SU-DHL-6 (cell line): ENCODE measurements around the gene CCK.
"Not testable (repeated sequence)": the region's sequence is repeated elsewhere in the genome, so short reads cannot be mapped to it uniquely, and the experiment has no call there.

Experiments used
- H2AFZ ChIP-seq: fragments of 200-600 bp; sonication (generic); 2 replicates; pipeline ENCODE4 v1.6.1; 2014; ENCODE audit warnings: low read depth, mild to moderate bottlenecking, moderate library complexity, mixed read lengths, antibody characterized with exemption, low read length; ENCODE audit not compliant: severe bottlenecking
- H3F3A ChIP-seq: fragments of 200-600 bp; shearing (Covaris generic); 2 replicates; pipeline ENCODE4 v1.6.0; 2016; ENCODE audit warnings: antibody characterized with exemption, mild to moderate bottlenecking; ENCODE audit not compliant: insufficient read depth
- H3K27ac ChIP-seq: fragments of 200-600 bp; sonication (generic); 2 replicates; pipeline ENCODE4 v1.5.1; 2016; ENCODE audit warnings: low read depth, mild to moderate bottlenecking, low read length, moderate library complexity, mixed read lengths
- H3K27me3 ChIP-seq: fragments of 200-600 bp; sonication (generic), shearing (Covaris generic); 2 replicates; pipeline ENCODE4 v1.6.0; 2014; ENCODE audit warnings: mild to moderate bottlenecking, low read length
- H3K36me3 ChIP-seq: fragments of 200-600 bp; sonication (generic); 2 replicates; pipeline ENCODE4 v1.6.1; 2014; ENCODE audit warnings: mild to moderate bottlenecking, low read length, mixed read lengths
- H3K4me2 ChIP-seq: fragments of 300-600, 200-600 bp; shearing (Covaris generic), sonication (generic); 2 replicates; pipeline ENCODE4 v1.6.0; 2014; ENCODE audit warnings: low read length, low read depth, mild to moderate bottlenecking; ENCODE audit not compliant: poor library complexity, severe bottlenecking
- H3K4me3 ChIP-seq: fragments of 200-600 bp; sonication (generic); 2 replicates; pipeline ENCODE4 v1.5.1; 2014; ENCODE audit warnings: antibody characterized with exemption, low read length, mild to moderate bottlenecking, mixed read lengths; ENCODE audit not compliant: insufficient read depth, poor library complexity, severe bottlenecking
- H3K79me2 ChIP-seq: fragments of 200-600 bp; sonication (generic); 2 replicates; pipeline ENCODE4 v1.6.1; 2014; ENCODE audit warnings: mild to moderate bottlenecking, low read length, moderate library complexity; ENCODE audit not compliant: insufficient read depth
- H3K9ac ChIP-seq: fragments of 200-600 bp; sonication (generic); 2 replicates; pipeline ENCODE4 v1.7.0; 2014; ENCODE audit warnings: mild to moderate bottlenecking, low read length
- H3K9me2 ChIP-seq: fragments of 200-600 bp; sonication (generic); replicated peaks from 2 replicates; pipeline ENCODE4 v1.6.1; 2014; ENCODE audit warnings: low read length; ENCODE audit not compliant: insufficient read depth
- H3K9me3 ChIP-seq: fragments of 200-600 bp; sonication (generic); 2 replicates; pipeline ENCODE4 v1.6.1; 2014; ENCODE audit warnings: low read length, mixed read lengths; ENCODE audit not compliant: insufficient read depth
- H4K20me1 ChIP-seq: fragments of 200-600 bp; sonication (generic); 2 replicates; pipeline ENCODE4 v1.6.1; 2014; ENCODE audit warnings: low read depth, mild to moderate bottlenecking, antibody characterized with exemption, low read length, moderate library complexity, mixed read lengths
- EZH2phosphoT487 ChIP-seq: fragments of 200-600 bp; sonication (generic), shearing (Covaris generic); conservative IDR thresholded peaks from 2 replicates; pipeline ENCODE4 v1.6.1; 2018; ENCODE audit warnings: mild to moderate bottlenecking, antibody characterized with exemption, low read length, moderate library complexity, mixed read lengths
- TF ChIP-seq, protein P1 (sequence below): fragments of 200-600 bp; sonication (generic); IDR thresholded peaks from one replicate; pipeline ENCODE4 v1.5.1; 2017; ENCODE audit warnings: antibody characterized with exemption, mild to moderate bottlenecking, low read length, moderate library complexity; ENCODE audit not compliant: insufficient read depth, poor library complexity, severe bottlenecking

CCK gene

DNA sequence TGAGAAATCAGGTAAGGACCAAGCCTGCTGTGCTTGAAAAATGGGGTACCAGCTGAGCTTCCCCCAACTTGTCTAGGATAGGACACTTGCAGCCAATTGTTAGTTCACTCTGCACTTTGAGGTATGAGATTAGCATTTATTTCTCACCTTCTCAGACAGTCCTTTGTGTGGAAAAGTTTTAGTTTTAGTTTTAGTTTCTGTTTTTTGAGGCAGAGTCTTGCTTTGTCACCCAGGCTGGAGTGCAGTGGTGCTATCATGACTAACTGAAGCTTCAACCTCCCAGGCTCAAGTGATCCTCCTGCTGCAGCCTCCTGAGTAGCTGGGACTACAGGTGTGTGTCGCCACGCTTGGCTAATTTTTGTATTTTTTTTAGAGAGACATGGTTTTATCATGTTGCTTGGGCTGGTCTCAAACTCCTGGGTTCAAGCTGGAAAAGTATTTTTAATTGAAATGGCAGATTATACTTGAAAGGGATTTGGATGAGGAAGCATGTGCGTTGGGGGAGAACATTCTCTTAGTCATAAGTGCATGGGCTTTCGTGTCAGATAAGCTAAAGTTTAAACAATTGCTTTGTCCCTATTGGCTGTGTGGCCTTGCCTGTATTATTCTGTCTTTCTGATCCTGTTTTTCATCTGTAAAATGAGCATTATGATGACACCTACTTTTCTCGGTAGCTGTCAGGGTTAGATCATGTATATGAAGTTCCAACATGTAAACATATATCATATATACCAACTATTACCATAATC is 25.2 kb upstream of the CCK start:
- H3K27ac ChIP-seq: no peak overlapping the region
- no peak overlapping the region for H2AFZ ChIP-seq
- H3K9me2 ChIP-seq: no peaks in the 10 kb centered on the region
- H3K4me2 ChIP-seq: no peak overlapping the region
- H3K9me3 ChIP-seq: no peaks in the 10 kb centered on the region
- no peaks in the 10 kb centered on the region for H3K36me3 ChIP-seq
- H4K20me1 ChIP-seq: no peaks in the 10 kb centered on the region
- TF ChIP-seq EZH2phosphoT487: no peak
- TF ChIP-seq, protein P1, sequence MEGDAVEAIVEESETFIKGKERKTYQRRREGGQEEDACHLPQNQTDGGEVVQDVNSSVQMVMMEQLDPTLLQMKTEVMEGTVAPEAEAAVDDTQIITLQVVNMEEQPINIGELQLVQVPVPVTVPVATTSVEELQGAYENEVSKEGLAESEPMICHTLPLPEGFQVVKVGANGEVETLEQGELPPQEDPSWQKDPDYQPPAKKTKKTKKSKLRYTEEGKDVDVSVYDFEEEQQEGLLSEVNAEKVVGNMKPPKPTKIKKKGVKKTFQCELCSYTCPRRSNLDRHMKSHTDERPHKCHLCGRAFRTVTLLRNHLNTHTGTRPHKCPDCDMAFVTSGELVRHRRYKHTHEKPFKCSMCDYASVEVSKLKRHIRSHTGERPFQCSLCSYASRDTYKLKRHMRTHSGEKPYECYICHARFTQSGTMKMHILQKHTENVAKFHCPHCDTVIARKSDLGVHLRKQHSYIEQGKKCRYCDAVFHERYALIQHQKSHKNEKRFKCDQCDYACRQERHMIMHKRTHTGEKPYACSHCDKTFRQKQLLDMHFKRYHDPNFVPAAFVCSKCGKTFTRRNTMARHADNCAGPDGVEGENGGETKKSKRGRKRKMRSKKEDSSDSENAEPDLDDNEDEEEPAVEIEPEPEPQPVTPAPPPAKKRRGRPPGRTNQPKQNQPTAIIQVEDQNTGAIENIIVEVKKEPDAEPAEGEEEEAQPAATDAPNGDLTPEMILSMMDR: no peak
- no peaks in the 10 kb centered on the region for H3K79me2 ChIP-seq
- no peak overlapping the region for H3K4me3 ChIP-seq
- H3K27me3 ChIP-seq: no peaks in the 10 kb centered on the region
- H3K9ac ChIP-seq: no peak overlapping the region
- H3F3A ChIP-seq: no peaks in the 10 kb centered on the region

DNA sequence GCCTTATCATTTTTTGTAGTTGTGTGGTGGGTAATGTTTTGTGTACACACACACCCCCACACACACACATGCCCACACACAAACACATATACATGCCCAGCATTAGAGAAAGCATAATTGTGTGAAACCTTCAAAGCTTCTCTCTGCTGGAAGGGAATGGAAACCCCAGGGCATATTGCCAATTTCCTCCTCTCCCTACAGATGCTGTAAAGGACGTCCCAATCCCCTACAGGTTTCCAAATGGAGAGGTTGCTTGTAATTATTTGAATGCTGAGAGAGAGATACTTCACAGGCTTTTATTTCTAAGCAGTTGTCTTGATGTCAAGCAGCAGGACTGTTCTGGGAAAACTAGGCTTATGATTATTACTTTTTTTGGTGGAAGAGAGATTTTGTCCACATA is 23.0 kb upstream of the CCK start:
- Histone ChIP-seq H3K27ac (no peak overlapping the region), H3K36me3 (no peaks in the 10 kb centered on the region), H3F3A (no peaks in the 10 kb centered on the region), H3K9me2 (no peaks in the 10 kb centered on the region), H3K27me3 (no peaks in the 10 kb centered on the region), H4K20me1 (no peaks in the 10 kb centered on the region), H3K79me2 (no peaks in the 10 kb centered on the region), H3K9ac (no peak overlapping the region), H3K4me3 (no peak overlapping the region), H3K4me2 (no peak overlapping the region), H2AFZ (no peak overlapping the region), H3K9me3 (no peaks in the 10 kb centered on the region)
- no peak for TF ChIP-seq EZH2phosphoT487
- TF ChIP-seq, protein P1: no peak

- TF ChIP-seq, protein P1: no peak
- no peak for TF ChIP-seq EZH2phosphoT487
- Histone ChIP-seq H3K36me3 (no peaks in the 10 kb centered on the region), H3K9me3 (no peaks in the 10 kb centered on the region), H3K4me3 (no peak overlapping the region), H3K79me2 (no peaks in the 10 kb centered on the region), H4K20me1 (no peaks in the 10 kb centered on the region), H3K27me3 (no peaks in the 10 kb centered on the region), H3K4me2 (no peak overlapping the region), H3F3A (no peaks in the 10 kb centered on the region), H2AFZ (no peak overlapping the region), H3K27ac (no peak overlapping the region), H3K9ac (no peak overlapping the region), H3K9me2 (no peaks in the 10 kb centered on the region)
These were observed 22.4 kb upstream of the CCK start for GRCh38 chr3:42288385-42288784.

DNA sequence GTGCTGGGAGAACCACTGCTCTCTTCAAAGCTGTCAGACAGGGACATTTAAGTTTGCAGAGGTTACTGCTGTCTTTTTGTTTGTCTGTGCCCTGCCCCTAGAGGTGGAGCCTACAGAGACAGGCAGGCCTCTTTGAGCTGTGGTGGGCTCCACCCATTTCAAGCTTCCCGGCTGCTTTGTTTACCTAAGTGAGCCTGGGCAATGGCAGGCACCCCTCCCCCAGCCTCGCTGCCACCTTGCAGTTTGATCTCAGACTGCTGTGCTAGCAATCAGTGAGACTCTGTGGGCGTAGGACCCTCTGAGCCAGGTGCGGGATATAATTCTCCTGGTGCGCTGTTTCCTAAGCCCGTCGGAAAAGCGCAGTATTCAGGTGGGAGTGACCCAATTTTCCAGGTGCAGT is 21.4 kb upstream of the CCK start:
- H3K27ac ChIP-seq: not testable (repeated sequence)

More for the DNA sequence above, 21.4 kb upstream of the CCK start:
- not testable (repeated sequence) for H3K9ac ChIP-seq, H3K4me2 ChIP-seq, H3K27me3 ChIP-seq, H3K36me3 ChIP-seq, H3K9me2 ChIP-seq, H3F3A ChIP-seq, H4K20me1 ChIP-seq, H3K79me2 ChIP-seq, H2AFZ ChIP-seq, H3K4me3 ChIP-seq, H3K9me3 ChIP-seq
